ENCODE measurements around the gene DLG3.
A peak's percentile ranks its signal among the peaks of the same experiment; 100 is the strongest.

DLG3 gene

DNA sequence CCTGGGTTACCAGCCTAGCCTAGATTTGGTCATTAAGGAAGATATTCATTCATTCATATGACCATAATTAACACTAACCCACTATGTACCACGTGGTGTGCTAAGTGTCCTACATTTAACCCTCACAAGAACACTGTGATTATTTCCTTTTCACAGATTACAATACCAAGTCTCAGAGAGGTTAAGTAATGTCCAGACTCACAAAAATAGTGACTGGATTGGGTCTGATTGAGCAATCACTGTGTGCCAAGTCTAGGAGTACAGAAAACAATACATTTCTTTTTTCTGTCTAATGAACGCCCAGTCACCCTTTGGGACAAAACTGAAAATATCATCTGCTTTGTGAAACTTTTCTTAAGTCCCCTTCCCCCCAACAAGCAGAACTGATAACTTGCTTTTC, 7.6 kb upstream of the DLG3 start:
- no peak for DNase-seq (ENCODE audit: low read depth in 2 of 3, low spot score in 1 of 3)

DNA sequence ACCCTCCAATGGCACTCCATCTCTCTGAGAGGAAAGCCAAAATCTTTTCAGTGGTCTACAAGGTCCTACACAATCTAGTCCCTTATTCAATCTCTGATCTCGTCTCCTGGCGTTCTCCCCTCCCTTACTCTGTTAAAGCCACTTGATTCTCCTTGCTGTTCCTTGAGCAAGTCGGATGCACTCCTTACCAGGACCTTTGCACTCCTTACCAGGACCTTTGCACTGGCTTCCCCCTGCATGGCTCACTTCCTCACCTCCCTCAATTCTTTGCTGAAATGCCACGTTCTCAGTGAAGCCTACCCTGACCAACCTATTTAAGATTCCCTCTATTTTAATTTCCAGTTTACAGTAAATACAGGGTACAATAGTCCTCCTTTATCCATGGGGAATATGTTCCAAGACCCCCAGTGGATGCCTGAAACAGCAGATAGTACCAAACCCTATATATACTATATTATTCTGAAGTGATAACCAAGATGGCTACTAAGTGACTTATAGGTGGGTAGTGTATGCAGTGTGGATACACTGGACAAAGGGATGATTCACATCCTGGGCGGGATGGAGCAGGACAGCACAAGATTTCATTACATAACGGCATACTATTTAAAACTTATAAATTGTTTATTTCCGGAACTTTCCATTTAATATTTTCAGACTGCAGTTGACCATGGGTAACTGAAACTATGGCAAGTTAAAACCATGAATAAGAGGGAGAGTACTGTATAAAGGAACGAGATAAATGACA, 6.5 kb upstream of the DLG3 start:
- DNase-seq (ENCODE audit: low read depth in 2 of 3, low spot score in 1 of 3) = no peak

DNA sequence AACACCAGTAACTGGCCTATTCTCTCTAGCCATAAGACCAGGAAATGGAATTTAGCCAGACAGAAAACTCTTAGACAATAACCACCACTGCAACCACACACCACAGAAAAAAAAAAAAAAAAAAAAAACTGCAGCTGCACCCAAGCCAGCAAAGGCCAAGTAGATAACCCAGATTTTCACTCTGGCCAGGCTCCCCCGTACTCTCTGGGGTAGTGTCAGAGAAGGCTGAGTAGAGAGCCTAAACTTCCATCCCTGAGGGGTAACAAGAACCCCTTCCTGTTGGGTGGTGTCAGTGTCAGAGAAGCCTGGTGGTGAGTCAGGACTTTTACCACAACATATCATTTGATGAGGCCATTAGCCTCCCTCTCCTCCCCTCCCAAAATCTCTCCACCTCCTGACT, 5.6 kb upstream of the DLG3 start:
- DNase-seq (ENCODE audit: low read depth in 2 of 3, low spot score in 1 of 3) = no peak

DNA sequence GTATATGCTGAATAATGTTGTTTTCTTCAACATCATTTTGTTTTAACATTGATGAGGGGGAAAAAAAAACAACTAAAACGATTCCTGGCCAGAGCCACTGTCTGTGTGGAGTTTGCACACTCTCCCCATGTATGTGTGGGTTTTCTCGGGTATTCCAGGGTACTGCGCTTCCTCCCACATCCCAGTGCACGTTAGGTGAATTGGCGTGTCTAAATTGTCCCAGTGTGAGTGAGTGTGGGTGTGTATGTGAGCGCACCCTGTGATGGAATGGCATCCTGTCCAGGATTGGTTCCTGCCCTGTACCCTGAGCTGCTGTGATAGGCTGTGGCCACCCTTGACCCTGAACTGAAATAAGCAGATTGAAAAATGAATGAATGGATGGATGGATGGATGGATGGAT, 2.4 kb upstream of the DLG3 start:
- DNase-seq (ENCODE audit: low read depth in 2 of 3, low spot score in 1 of 3) = no peak

DNA sequence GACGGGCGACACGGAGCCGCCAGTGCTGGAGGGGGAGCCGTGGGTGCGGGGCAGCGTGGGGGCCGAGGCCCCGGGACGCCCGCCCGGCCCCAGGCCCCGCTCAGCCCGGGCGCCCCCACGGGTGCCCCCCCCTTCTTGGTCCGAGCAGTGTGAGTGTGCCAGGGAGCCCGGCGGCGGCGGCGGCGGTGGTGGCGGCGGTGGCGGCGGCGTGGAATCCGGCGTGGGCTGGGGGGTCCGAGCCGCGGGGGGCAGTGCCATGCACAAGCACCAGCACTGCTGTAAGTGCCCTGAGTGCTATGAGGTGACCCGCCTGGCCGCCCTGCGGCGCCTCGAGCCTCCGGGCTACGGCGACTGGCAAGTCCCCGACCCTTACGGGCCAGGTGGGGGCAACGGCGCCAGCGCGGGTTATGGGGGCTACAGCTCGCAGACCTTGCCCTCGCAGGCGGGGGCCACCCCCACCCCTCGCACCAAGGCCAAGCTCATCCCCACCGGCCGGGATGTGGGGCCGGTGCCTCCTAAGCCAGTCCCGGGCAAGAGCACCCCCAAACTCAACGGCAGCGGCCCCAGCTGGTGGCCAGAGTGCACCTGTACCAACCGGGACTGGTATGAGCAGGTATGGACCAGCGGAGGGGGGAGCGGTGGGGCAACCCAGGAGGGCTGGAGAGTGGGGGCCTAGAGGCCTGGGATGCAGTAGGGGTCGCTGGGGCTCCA, 466 bp downstream of the DLG3 start:
- DNase-seq (ENCODE audit: low read depth in 2 of 3, low spot score in 1 of 3) = no peak

DNA sequence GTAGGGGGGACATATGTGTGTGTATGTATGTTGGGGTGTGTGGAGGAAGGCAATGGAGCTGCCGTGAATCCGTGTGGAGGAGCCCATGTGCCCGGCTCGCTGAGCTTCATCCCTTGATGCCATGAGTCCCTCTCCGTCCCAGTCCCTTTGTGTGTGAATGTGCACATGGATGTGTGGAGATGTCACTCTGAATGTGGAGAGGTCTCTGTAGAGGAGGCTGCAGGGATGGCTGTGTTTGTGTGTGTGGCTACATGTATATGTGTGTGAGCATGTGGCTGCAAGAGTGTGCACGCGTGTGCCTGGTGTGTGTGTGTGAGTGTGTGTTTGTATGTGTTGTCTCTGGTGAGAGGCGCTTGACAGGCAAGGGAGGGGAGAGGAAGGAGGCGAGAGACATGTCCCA, 1.3 kb downstream of the DLG3 start:
- DNase-seq (ENCODE audit: low read depth in 2 of 3, low spot score in 1 of 3) = no peak

DNA sequence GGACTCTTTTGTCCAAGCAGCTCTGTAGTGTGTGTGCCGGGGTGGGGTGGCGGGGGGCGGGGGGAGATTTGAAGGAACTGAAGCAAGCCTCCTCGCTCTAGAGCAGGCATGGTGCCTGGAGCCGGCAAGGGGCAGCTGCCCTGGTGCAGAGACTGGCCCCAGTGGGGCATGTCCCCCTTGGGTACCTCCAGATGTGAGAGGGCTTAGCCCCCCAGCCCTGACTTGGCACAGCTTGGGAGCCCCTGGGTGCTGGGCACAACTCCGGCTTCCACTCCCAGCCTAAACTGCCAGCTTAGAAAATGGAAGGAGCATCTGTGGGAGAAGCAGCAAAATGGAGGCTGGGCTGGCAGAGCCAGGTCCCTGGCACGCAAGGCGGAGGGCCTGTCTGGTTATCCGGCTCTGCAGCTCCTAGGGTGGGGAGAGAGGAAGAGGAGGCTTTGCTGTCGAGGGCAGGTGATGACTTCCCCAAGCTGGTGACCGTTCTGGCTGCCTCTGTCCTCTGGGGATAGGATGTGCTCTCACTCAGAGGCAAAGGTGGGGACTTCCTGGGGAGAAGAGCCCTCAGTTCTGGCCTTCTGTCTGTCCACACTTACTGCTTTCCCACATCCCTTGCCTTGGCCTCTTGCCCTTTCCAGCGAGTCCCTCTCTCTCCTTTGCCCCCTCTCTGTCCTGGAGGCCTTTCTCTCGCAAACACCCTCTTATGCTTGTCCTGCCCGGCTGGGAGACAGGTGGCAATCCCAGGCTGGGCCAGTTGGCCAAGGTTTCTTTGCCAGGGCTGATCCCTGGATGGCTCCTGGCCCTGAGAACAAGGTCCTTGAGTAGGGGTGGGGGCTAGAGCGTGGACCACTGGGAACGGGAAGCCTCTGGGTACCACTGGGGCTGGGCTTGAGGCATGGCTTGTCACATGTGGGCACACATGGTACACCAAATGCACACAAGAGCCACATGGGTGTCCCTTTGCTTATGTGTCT, 2.0 kb downstream of the DLG3 start:
- DNase-seq (ENCODE audit: low read depth in 2 of 3, low spot score in 1 of 3) = no peak

DNA sequence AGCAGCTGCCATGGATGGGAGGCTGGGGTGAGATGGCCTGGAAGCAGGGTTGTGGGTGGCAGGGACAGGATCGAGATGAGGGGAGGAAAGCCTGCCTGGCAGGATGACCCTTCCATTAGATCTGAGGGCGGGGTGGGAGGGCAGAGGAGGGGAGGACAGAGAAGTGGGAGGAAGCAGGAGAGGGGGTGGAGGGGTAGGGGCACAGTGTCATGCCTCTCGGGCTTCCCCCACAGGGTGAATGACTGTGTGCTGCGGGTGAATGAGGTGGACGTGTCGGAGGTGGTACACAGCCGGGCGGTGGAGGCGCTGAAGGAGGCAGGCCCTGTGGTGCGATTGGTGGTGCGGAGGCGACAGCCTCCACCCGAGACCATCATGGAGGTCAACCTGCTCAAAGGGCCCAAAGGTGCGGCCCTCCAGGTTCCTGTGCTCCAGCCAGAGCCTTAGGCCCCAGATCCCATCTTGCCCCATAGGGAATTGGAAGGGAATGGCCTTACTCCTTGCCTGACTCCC, 4.9 kb downstream of the DLG3 start:
- no peak for DNase-seq (ENCODE audit: low read depth in 2 of 3, low spot score in 1 of 3)

DNA sequence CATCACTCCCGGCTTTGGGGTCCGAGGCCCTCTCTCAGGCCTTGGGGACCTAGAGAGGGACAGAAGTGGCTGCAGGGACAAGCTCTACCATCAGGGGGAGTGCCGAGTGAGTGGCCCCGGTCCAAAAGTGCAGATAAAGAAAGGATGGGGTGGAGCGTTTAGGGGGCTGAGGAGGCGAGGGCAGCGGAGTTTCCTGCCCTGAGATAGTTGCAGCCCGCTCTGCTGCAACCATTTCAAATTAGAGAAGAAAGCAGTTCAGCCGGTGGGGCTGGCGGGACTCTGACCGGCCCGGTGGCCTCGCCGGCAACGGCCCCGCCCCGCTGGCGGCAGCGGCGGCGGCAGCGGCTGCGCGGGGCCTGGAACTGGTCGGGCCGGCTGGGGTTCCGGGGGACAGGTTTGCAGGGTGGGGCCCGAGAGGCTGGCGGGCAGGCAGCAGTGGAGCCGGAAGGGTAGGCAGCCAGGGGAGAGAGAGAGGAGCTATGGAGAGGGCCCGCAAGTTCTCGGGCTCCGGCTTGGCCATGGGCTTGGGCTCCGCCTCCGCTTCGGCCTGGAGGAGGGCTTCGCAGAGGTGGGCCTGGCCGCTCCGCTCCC, 7.6 kb downstream of the DLG3 start:
- peak in 2 of 3 donors; percentile 23 to 42 for DNase-seq (ENCODE audit: low read depth in 2 of 3, low spot score in 1 of 3)

DNA sequence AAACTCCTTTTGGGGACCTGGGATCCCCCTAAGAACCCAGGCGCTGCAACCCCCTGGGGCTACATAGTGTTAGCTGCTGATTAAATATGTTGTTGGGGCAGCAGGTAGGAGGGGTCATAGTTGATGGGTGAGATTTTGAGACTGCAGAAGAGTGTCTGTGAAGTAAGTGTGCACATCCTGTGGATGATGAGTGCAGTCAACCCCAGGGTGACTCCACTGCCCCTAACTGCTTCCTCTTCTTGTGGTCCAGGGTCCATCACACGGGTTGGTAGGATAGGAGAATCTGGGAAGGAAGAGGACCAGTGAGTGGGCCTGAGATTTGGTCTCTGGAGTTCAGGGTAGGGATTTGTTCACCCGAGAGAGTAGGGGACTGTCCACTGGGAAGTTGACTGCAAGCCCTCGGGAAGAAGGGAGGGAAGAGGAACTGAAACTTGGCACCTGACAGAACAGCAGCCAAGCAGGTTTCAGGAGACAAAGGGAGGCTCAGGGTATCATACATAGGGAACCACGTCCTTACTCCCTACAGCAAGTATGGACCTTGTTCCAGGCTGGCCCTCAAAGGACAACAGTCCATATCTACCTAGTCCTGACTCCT, 8.5 kb downstream of the DLG3 start:
- no peak for DNase-seq (ENCODE audit: low read depth in 2 of 3, low spot score in 1 of 3)

DNA sequence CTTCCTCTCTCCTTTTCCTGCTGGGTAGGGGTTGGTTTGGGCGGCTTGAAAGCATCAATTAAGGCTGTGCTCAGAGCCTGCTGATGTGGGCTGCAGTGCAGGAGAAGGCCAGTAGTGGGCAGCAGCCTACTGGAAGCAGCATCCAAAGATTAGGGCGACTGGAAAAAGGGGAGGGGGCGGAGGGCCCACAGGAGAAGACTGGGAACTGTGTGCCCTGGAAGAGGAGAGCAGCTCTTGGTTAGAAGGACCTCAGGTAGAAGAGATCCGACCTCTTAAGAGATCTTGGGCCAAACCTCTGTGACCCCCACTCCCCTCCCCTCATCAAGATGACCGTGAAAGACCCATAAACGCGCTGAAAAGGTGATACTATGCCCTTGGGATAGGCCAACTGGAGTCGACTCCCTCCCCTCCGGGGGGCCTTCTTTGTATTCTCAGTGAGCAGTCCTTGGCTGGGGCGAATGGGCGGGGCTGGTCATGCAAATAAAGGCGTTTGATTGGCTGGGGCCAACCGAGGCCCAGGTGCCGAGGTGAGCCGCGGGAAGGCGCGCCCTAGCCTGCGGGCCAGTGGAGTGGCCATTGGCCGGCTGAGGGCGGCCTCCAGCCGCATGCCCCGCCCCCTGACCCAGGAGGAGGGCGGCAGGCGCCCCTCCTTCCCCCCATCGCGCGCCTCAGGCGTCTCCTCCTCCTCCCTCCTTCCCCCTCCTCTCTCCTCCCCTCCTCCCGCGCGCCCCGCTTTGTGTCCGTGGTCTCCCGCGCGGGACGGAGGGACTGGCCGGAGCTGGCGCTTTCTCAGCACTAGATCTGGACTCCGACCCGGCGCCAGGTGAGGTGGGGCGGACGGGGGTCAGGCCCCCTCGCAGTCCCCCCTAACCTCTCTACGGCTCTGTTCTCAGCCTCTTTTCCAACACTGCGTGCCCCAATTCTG, 10.1 kb downstream of the DLG3 start:
- DNase-seq (ENCODE audit: low read depth in 2 of 3, low spot score in 1 of 3) = peak; percentile 44 to 61 (median 50)

DNA sequence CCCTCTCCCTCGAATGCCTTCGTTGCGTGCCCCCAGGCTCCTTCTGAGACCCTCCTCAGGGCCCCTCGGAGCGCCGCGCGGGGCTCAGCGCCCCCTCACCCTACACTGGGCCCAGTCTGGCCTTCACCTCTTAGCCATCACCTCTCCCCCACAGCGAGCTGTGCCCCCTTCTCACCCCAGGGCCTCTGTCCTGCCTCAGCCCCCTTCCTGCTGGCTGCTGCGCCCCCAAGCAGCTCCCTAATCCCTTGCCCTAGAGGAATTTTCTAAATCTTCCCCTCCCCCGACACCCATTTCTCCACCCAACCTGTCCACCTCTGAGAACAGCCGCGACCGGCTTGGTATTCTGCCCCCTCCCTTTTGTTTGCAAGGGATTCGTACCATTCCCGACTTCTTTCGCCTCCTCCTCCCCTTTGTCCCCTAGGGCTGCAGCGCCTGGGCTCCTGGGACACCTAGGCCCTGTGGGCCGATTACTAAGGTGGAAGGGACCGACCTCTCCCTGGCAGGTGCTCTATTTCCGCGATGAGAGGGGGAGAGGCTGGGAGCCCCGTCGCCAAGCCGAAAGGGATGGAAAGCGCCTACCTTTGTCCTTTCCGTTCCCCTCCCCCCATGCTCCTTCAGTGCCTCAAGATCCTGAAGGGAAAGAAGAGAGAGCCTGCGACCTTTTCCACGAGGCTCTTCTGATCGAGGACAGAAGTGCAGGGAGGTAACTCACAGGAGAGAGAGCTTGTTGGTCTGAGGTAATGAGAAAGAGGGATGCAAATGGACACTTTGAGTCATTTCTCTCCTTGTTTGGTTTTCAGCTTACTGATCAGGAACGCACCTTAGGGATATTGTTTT, 10.9 kb downstream of the DLG3 start:
- no peak for DNase-seq (ENCODE audit: low read depth in 2 of 3, low spot score in 1 of 3)

DNA sequence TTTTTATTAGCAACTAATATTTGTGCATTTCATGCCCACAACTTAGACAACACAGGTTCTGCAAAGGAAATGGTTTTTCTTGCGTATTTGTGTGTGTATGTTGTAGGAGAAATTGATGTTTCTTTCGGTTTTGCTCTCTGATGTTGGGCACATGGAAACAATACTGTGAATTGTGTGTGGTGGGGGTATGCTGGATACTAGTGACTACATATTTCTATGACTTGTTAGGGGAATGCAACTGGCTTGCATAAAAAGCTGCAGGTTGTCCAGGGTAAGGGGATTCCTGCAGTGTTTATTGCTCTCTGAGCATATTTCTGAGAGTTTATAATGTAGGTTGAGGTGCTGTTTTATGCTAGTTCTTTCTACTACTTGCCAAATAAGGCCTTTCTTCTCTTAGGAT, 11.6 kb downstream of the DLG3 start:
- no peak for DNase-seq (ENCODE audit: low read depth in 2 of 3, low spot score in 1 of 3)

DNA sequence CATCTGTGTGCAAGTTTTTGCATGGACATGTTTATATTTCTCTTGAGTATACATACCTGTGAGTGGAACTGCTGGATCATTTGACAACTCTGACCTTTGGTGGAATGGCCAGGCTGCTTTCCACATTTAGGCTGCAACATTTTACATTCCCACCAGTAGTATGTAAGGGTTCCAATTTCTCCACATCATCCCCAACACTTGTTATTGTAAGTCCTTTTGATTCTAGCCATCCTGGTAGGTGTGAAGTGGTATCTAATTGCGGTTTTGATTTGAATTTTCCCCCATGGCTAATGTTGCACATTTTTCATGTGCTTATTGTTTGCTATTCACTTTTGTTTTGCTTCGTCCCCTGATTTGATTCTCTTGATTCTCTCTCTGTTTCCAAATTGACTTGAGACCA, 16.4 kb downstream of the DLG3 start:
- no peak for DNase-seq (ENCODE audit: low read depth in 2 of 3, low spot score in 1 of 3)

DNA sequence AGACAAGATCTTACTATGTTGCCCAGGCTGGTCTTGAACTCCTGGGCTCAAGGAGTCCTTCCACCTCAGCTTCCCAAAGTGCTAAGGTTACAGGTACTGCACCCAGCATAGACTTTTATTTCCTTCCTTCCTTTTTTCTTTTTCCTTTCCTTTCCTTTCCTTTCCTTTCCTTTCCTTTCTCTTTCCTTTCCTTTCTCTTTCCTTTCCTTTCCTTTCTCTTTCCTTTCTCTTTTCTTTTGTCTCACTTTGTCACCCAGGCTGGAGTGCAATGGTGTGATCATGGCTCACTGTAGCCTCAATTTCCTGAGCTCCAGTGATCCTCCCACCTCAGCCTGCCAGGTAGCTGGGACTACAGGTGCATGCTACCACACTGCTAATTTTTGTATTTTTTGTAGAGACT, 19.4 kb downstream of the DLG3 start:
- no peak for DNase-seq (ENCODE audit: low read depth in 2 of 3, low spot score in 1 of 3)

DNA sequence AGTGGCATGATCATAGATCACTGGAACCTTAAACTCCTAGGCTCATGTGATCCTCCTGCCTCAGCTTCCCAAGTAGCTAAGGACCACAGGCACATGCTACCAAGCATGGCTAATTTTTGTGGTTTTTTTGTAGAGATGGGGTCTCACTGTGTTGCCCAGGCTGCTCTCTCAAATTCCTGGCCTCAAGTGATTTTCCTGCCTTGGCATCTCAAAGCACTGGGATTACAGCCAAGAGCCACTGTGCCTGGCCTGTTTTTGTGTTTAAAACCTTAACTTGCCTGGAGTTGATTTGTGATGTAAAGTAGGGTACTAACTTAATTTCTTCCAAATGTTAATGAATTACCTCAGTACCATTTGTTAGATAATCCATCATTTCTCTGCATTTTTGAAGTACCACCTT, 22.3 kb downstream of the DLG3 start:
- no peak for DNase-seq (ENCODE audit: low read depth in 2 of 3, low spot score in 1 of 3)

DNA sequence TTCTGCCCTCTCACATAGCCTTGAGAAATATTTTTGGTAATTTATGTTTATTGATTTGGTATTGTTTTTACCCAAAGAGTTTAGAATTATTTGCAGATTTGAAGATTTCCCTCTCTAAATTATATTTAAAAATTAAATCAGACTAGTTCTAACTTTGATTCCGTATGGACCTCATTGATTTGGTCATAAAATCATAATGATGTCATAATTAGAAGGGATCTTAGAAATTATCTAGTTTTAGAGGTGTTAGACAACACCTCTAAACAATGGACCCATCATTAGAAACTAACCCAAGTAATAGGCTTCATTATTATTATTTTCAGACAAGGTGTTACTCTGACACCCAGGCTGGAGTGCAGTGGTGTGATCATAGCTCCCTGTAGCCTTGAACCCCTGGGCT, 24.1 kb downstream of the DLG3 start:
- DNase-seq (ENCODE audit: low read depth in 2 of 3, low spot score in 1 of 3) = no peak

DNA sequence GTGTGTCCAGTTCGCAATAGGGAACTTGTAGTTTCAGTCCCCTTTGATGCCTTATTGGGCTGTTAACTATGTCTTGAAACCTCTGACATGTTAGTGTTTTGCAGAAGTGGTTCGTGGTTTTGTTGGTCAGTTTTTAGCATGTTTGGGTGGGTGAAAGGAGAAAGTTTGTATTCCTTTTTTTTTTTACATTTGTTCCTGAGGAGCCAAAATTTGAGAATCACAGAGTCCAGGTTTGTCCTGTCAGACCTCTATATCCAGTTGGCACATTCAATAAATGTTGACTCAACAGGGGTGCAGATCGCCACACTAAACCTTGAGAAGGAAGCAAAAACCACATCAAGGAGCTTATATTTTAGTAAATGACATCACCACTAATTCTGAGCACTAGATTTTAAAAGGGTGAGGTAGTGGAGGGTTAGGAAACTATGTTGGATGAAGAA, 26.2 kb downstream of the DLG3 start:
- DNase-seq (ENCODE audit: low read depth in 2 of 3, low spot score in 1 of 3) = no peak

Data from stimulated activated CD4-positive, alpha-beta T cell treated with anti-CD3 and anti-CD28 coated beads, Interleukin-12 subunit alpha, Interleukin-12 subunit beta, amount 100 ng/mL, for 48 hours (primary cell).